Suppressor macrophage treated with lipopolysaccharide for 1 hour (primary cell): ENCODE measurements around the gene CHD6.

Experiments used
- DNase-seq, 3 donors: peaks; one replicate each; pipeline ENCODE4 v3.0.0-alpha.2; 2020 to 2022

The CHD6 gene

GRCh38 chr20:41364967-41365765 lies 253.0 kb downstream of the CHD6 start:
- no peak for DNase-seq

GRCh38 chr20:41364236-41364855 lies 253.8 kb downstream of the CHD6 start:
- DNase-seq: no peak

GRCh38 chr20:41363601-41364000 lies 254.6 kb downstream of the CHD6 start:
- no peak for DNase-seq

GRCh38 chr20:41362748-41363140 lies 255.4 kb downstream of the CHD6 start:
- DNase-seq: no peak

GRCh38 chr20:41361757-41362747 lies 256.1 kb downstream of the CHD6 start:
- no peak for DNase-seq

GRCh38 chr20:41360831-41361756 lies 257.1 kb downstream of the CHD6 start:
- DNase-seq: no peak

GRCh38 chr20:41359541-41360011 lies 258.6 kb downstream of the CHD6 start:
- DNase-seq: no peak

GRCh38 chr20:41358717-41359116 lies 259.5 kb downstream of the CHD6 start:
- no peak for DNase-seq

- no peak for DNase-seq
Measured at GRCh38 chr20:41358230-41358629, 259.9 kb downstream of the CHD6 start.

GRCh38 chr20:41357424-41358163 lies 260.6 kb downstream of the CHD6 start:
- no peak for DNase-seq

GRCh38 chr20:41356951-41357350 lies 261.2 kb downstream of the CHD6 start:
- DNase-seq: no peak

- DNase-seq: no peak
Measured at GRCh38 chr20:41355598-41356203, 262.5 kb downstream of the CHD6 start.

GRCh38 chr20:41355192-41355591 lies 263.0 kb downstream of the CHD6 start:
- no peak for DNase-seq

GRCh38 chr20:41353530-41353929 lies 264.6 kb downstream of the CHD6 start:
- DNase-seq: no peak

GRCh38 chr20:41352666-41353065 lies 265.5 kb downstream of the CHD6 start:
- DNase-seq: no peak

GRCh38 chr20:41352106-41352505 lies 266.1 kb downstream of the CHD6 start:
- DNase-seq: no peak
